Measurements from ENCODE around the gene IMPA2. TPM values are rescaled to one million over a fixed set of nuclear protein-coding genes. Genes with fewer than 3 reads are reported as not detected.

Gene IMPA2
- total and polyA plus RNA-seq, 2 donors (not counting 1 experiment from before 2014, with no cell fraction given), result 3.8 to 23.0 TPM

DNA sequence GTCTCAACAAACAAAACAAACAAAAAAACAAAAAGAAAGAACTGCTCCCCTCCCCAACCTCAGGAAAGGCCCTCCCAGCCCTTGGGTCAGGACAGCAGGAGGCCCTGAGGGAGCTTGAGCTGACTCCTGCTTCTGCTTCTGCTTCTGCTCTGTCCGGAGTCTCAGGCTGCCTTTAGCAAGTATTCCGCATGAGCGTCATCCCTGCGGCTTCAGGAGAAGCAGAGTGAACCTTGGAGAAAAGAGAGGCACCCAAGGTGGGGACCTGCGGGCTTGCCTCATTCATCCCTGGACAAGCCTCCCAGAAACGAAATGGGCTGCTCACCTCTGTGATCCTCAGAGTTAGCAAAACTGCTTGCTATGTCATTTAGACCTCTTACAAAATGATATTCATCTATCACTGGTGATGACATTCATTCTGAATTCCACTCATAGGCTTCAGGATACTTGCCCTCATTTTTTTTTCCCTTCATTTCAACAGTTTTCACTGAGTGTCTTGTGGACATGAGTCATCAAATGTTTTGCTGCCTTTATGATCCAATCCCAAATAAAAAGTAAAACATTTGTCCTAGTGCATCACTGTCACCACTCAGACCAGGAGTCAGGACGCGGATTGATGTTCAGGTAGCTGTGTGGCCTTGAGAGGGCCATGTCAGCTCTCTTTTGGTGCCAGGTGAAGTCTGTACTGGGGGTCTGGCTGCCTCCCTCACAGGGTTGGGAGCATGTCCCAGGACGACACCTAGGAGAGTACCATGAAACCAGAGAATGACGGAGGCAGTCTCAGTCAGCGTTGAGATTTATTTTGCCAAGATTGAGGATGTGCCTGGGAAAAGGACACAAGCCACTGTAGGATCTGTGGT lies 51.7 kb downstream of the IMPA2 start:
- Histone ChIP-seq H3K9me3 (ENCODE audit: control insufficient read depth, insufficient read depth, low read depth, low read length) (no peaks in the 10 kb centered on the region), H3K9ac (ENCODE audit: insufficient read depth, low read length) (no peak overlapping the region), H4K20me1 (ENCODE audit: control insufficient read depth, extremely low read depth, insufficient read depth, low read length) (no peaks in the 10 kb centered on the region), H3K4me3 (replicated peaks in 1 of 4; ENCODE audit: control extremely low read depth in 1 of 4, insufficient read depth in 1 of 4, low read depth in 3 of 4, low read length in 4 of 4) (no peak overlapping the region), H3K4me1 (ENCODE audit: control insufficient read depth, extremely low read depth, insufficient read depth, low read length) (peaks cover 6% of the 10 kb centered on the region), H3K79me2 (ENCODE audit: control insufficient read depth, insufficient read depth, low read length) (no peaks in the 10 kb centered on the region), H2AFZ (ENCODE audit: low read length) (no peak overlapping the region), H3K4me2 (ENCODE audit: extremely low read depth, insufficient read depth, low read length) (no peak overlapping the region), H3K27me3 (ENCODE audit: control insufficient read depth, insufficient read depth, low read length) (no peaks in the 10 kb centered on the region), H3K36me3 (ENCODE audit: control insufficient read depth, insufficient read depth, low read length) (no peaks in the 10 kb centered on the region), H3K27ac (ENCODE audit: insufficient read depth, low read length) (no peak overlapping the region)
- DNase-seq (ENCODE audit: low read depth in 2 of 2), result peak; percentile 61 to 66
- TF ChIP-seq, protein P1, sequence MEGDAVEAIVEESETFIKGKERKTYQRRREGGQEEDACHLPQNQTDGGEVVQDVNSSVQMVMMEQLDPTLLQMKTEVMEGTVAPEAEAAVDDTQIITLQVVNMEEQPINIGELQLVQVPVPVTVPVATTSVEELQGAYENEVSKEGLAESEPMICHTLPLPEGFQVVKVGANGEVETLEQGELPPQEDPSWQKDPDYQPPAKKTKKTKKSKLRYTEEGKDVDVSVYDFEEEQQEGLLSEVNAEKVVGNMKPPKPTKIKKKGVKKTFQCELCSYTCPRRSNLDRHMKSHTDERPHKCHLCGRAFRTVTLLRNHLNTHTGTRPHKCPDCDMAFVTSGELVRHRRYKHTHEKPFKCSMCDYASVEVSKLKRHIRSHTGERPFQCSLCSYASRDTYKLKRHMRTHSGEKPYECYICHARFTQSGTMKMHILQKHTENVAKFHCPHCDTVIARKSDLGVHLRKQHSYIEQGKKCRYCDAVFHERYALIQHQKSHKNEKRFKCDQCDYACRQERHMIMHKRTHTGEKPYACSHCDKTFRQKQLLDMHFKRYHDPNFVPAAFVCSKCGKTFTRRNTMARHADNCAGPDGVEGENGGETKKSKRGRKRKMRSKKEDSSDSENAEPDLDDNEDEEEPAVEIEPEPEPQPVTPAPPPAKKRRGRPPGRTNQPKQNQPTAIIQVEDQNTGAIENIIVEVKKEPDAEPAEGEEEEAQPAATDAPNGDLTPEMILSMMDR (conservative IDR thresholded peaks at IDR 0.05 in 1 of 2, IDR thresholded peaks at IDR 0.05 in 1 of 2; ENCODE audit: low read depth in 1 of 2, low read length in 2 of 2), result no peak
- TF ChIP-seq EZH2 (IDR thresholded peaks at IDR 0.05; ENCODE audit: low read length, missing control alignments), result no peak

DNA sequence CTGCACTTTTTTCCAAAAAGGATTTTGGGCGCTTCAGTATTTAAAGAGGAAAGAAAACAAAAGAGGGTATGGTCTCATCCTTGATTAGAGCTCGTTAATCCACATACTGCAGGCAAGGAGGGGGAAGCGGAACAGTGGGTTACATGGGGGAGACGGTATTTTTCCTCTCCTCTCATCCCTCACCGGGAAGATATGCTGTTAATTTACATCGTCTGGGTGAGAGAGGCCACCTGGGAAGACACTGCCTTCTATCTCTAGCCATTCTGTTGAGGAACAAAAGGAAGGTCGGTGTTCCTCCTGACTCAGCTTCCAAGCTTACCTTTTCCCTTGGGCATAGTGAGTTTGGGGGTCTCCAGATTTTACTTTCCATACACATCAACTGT lies 52.3 kb downstream of the IMPA2 start:
- H3K9ac ChIP-seq (ENCODE audit: insufficient read depth, low read length), result no peak overlapping the region
- no peaks in the 10 kb centered on the region for H3K79me2 ChIP-seq (ENCODE audit: control insufficient read depth, insufficient read depth, low read length)
- no peak overlapping the region for H2AFZ ChIP-seq (ENCODE audit: low read length)
- H3K4me1 ChIP-seq (ENCODE audit: control insufficient read depth, extremely low read depth, insufficient read depth, low read length), result peaks cover 6% of the 10 kb centered on the region
- no peaks in the 10 kb centered on the region for H3K9me3 ChIP-seq (ENCODE audit: control insufficient read depth, insufficient read depth, low read depth, low read length)
- no peak overlapping the region for H3K4me3 ChIP-seq (replicated peaks in 1 of 4; ENCODE audit: control extremely low read depth in 1 of 4, insufficient read depth in 1 of 4, low read depth in 3 of 4, low read length in 4 of 4)
- TF ChIP-seq, protein P1 (conservative IDR thresholded peaks at IDR 0.05 in 1 of 2, IDR thresholded peaks at IDR 0.05 in 1 of 2; ENCODE audit: low read depth in 1 of 2, low read length in 2 of 2), result no peak
- H3K4me2 ChIP-seq (ENCODE audit: extremely low read depth, insufficient read depth, low read length), result no peak overlapping the region
- DNase-seq (ENCODE audit: low read depth in 2 of 2), result no peak
- no peaks in the 10 kb centered on the region for H3K27me3 ChIP-seq (ENCODE audit: control insufficient read depth, insufficient read depth, low read length)
- no peaks in the 10 kb centered on the region for H4K20me1 ChIP-seq (ENCODE audit: control insufficient read depth, extremely low read depth, insufficient read depth, low read length)
- H3K36me3 ChIP-seq (ENCODE audit: control insufficient read depth, insufficient read depth, low read length), result no peaks in the 10 kb centered on the region
- no peak overlapping the region for H3K27ac ChIP-seq (ENCODE audit: insufficient read depth, low read length)

DNA sequence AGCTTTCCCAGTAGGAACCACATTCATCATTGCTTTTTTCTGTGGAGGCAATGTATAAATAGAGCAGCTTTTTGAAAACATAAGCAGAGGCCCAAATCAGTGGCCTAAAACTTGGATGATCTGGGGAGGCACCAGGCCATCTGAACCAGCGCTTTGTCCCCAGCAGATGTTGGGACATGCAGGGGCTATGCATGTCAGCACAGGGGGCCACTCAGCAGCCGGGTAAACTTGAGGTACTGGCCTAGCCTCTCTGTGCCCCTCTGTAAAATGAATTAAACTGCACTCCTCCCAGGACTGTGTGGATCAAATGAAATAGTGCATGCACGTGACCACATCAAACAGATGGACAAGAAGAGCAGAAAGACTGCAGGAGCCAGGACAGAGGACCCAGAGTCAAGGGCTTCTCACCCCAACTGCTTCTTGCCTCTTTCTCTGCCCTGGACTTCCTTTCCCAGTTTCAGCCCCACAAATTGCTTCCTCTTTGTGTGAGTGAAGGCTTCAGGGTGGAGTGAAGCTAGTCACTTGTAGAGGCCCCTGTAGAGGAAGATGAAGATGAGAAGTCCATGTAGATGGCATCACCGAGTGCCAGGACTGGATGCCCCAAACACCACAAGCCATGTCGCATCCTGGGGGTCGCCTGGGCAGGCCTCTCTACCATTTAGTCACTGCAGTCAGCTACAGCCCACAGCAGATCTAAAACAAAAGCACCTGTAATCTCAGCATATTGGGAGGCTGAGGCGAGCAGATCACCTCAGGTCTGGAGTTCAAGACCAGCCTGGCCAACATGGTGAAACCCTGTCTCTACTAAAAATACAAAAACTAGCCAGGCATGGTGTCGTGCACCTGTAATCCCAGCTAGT lies 53.2 kb downstream of the IMPA2 start:
- Histone ChIP-seq H2AFZ (ENCODE audit: low read length) (no peak overlapping the region), H3K9ac (ENCODE audit: insufficient read depth, low read length) (no peak overlapping the region), H3K27ac (ENCODE audit: insufficient read depth, low read length) (no peak overlapping the region), H3K4me1 (ENCODE audit: control insufficient read depth, extremely low read depth, insufficient read depth, low read length) (peaks cover 6% of the 10 kb centered on the region), H4K20me1 (ENCODE audit: control insufficient read depth, extremely low read depth, insufficient read depth, low read length) (no peaks in the 10 kb centered on the region), H3K4me2 (ENCODE audit: extremely low read depth, insufficient read depth, low read length) (no peak overlapping the region), H3K9me3 (ENCODE audit: control insufficient read depth, insufficient read depth, low read depth, low read length) (no peaks in the 10 kb centered on the region), H3K79me2 (ENCODE audit: control insufficient read depth, insufficient read depth, low read length) (no peaks in the 10 kb centered on the region), H3K36me3 (ENCODE audit: control insufficient read depth, insufficient read depth, low read length) (no peaks in the 10 kb centered on the region), H3K4me3 (replicated peaks in 1 of 4; ENCODE audit: control extremely low read depth in 1 of 4, insufficient read depth in 1 of 4, low read depth in 3 of 4, low read length in 4 of 4) (no peak overlapping the region), H3K27me3 (ENCODE audit: control insufficient read depth, insufficient read depth, low read length) (no peaks in the 10 kb centered on the region)
- no peak for TF ChIP-seq EZH2 (IDR thresholded peaks at IDR 0.05; ENCODE audit: low read length, missing control alignments)
- TF ChIP-seq, protein P1 (conservative IDR thresholded peaks at IDR 0.05 in 1 of 2, IDR thresholded peaks at IDR 0.05 in 1 of 2; ENCODE audit: low read depth in 1 of 2, low read length in 2 of 2), result no peak
- no peak for DNase-seq (ENCODE audit: low read depth in 2 of 2)

All from fibroblast of lung (primary cell).